ENCODE data around the gene ANO1. TPM values are rescaled to one million over a fixed set of nuclear protein-coding genes. Genes with fewer than 3 reads are reported as not detected.

Gene ANO1
- total RNA-seq, 1 donor from 2014 or later: 1.2 TPM

- TF ChIP-seq CTCF (conservative IDR thresholded peaks at IDR 0.05; ENCODE audit: low read depth, low read length): no peak
- no peak overlapping the region for H3K4me3 ChIP-seq (ENCODE audit: low read depth, low read length)
- no peak for DNase-seq (ENCODE audit: low read depth)
Observed at GRCh38 chr11:70050243-70050642, 27.9 kb upstream of the ANO1 start.

DNA sequence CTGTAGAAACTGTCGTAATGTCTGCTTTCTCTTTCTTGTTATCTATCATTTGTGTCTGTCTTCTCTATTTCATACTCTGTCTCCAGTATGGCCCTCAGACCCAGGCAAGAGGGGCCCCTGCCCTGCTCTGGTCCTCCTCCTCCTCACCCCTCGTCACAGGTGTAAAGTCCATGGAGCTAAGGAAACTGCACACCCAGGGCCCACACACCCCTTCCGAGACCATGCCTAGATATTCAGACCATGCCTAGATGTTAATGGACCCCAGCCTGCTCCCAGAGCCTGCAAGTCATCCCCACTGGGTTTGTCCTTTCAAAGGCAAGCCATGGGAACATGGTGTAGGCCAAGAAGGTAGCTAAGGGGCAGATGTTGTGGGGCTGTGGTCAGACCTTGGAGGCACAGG is 24.1 kb upstream of the ANO1 start:
- no peak overlapping the region for H3K4me3 ChIP-seq (ENCODE audit: low read depth, low read length)
- DNase-seq (ENCODE audit: low read depth): no peak
- TF ChIP-seq CTCF (conservative IDR thresholded peaks at IDR 0.05; ENCODE audit: low read depth, low read length): no peak

GRCh38 chr11:70055444-70055843 is 22.7 kb upstream of the ANO1 start:
- H3K4me3 ChIP-seq (ENCODE audit: low read depth, low read length): no peak overlapping the region
- DNase-seq (ENCODE audit: low read depth): no peak
- no peak for TF ChIP-seq CTCF (conservative IDR thresholded peaks at IDR 0.05; ENCODE audit: low read depth, low read length)

DNA sequence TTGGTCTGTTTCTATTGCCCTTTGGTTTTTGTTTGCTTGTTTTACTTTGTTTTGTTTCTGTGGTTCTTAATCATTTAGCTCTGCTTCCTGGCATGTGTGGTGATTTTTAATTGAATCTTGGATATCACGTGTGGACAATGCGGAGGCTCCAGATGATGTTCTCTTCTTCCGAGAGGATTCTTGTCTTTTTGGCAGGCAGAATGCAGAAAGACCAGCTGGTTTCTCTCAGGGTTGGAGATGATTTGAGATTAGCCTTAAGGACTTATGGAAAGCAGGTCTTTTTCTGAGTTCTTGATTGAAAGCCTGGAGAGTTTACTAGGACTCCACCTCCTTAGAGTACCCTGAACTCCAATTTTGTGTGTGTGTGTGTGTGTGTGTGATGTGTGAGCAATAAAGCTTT is 21.0 kb upstream of the ANO1 start:
- DNase-seq (ENCODE audit: low read depth): no peak
- TF ChIP-seq CTCF (conservative IDR thresholded peaks at IDR 0.05; ENCODE audit: low read depth, low read length): no peak
- H3K4me3 ChIP-seq (ENCODE audit: low read depth, low read length): no peak overlapping the region

DNA sequence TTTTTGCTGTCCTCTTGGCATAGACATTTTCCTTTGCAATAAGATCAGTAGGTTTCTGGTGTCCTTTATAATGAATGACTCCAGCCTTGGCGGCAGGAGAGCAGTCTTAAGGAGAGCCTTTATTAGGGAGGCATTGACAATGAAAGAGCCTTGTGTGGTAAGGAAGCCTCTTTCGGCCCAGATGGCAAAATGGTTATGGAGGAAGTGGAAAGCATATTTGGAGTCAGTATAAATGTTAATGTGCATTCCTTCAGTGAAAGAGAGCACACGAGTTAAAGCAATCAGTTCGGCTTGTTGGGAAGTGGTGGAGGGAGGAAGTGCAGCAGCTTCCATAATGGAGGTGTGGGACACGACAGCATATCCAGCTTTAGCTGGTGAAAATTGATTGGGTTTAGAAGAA is 18.1 kb upstream of the ANO1 start:
- DNase-seq (ENCODE audit: low read depth): no peak
- H3K4me3 ChIP-seq (ENCODE audit: low read depth, low read length): no peak overlapping the region
- TF ChIP-seq CTCF (conservative IDR thresholded peaks at IDR 0.05; ENCODE audit: low read depth, low read length): no peak

DNA sequence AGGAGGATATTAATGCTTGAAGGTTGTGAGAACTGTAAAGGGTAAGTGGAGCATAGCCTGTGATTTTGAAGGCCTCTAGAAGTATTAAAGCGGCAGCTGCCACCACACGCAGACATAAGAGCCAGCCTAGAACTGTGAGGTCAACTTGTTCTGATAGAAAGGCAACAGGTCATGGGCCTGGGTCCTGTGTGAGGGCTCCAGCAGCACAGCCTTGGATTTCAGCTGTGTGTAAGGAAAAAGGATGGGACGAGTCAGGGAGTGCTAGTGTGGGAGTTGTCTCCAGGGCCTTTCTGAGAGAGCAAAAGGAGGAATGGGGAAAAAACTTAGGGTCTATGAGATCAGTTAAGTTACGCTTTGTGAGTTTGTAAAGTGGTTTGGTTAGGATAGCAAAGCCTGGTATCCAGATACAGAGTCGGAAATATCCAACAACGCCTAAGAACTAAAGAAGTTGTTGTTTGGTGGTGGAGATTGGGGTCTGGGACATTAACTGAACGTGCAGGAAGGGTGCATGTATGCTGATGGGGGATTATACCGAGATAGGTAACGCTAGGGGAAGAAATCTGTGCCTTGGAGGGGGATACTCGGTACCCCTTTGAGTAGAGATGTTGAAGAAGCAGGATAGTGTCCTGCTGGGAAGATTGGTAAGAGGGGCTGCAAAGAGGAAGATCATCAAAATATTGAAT is 17.4 kb upstream of the ANO1 start:
- TF ChIP-seq CTCF (conservative IDR thresholded peaks at IDR 0.05; ENCODE audit: low read depth, low read length): no peak
- H3K4me3 ChIP-seq (ENCODE audit: low read depth, low read length): no peak overlapping the region

DNA sequence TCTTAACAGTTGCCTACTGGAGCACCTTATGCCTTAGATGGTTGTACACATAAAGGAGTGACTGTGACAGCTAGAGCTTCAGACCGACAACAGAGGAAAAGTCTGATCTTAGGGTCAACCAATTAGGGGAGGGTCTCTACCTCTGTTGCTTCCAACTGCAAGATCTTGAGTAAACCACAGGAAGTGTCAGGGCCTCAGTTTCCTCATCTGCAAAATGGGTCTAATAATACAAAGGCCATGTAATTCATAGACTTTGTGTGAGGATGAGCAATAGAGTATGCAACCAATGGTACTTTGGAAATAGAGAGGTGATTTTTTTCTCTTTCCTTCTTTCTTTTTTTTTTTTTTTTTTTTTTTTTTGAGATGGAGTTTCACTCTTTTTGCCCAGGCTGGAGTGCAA is 16.4 kb upstream of the ANO1 start:
- DNase-seq (ENCODE audit: low read depth): no peak
- no peak overlapping the region for H3K4me3 ChIP-seq (ENCODE audit: low read depth, low read length)
- TF ChIP-seq CTCF (conservative IDR thresholded peaks at IDR 0.05; ENCODE audit: low read depth, low read length): no peak

More for the DNA sequence above, 17.4 kb upstream of the ANO1 start:
- no peak for DNase-seq (ENCODE audit: low read depth)

Data from epithelial cell of proximal tubule (primary cell).